C4-2B (cell line): ENCODE measurements around the gene KCNJ10.

Experiments used
- ZFX ChIP-seq: fragments of 450-650 bp; IDR thresholded peaks from 2 replicates; pipeline ENCODE4 v1.6.1; 2017
- TF ChIP-seq, protein P1 (sequence below): fragments of 450-650 bp; conservative IDR thresholded peaks from 2 replicates; pipeline ENCODE4 v1.5.1; 2017; ENCODE audit warnings: mild to moderate bottlenecking

DNA sequence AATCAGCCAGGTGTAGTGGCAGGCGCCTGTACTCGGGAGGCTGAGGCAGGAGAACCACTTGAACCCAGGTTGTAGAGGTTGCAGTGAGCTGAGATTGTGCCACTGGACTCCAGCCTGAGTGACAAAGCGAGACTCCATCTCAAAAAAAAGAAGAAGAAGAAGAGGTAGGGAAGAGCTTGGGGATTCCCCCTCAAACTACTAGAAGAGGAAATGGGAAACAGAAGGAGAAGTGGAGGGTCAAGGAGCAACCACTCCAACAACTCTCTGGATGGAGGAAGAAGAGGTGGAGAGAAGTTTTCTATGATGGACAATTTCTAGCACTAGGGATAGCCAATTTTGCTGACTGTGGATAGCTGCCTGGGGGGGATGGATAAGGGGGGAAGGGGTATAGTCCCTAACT lies 101.1 kb downstream of the KCNJ10 start:
- TF ChIP-seq, protein P1, sequence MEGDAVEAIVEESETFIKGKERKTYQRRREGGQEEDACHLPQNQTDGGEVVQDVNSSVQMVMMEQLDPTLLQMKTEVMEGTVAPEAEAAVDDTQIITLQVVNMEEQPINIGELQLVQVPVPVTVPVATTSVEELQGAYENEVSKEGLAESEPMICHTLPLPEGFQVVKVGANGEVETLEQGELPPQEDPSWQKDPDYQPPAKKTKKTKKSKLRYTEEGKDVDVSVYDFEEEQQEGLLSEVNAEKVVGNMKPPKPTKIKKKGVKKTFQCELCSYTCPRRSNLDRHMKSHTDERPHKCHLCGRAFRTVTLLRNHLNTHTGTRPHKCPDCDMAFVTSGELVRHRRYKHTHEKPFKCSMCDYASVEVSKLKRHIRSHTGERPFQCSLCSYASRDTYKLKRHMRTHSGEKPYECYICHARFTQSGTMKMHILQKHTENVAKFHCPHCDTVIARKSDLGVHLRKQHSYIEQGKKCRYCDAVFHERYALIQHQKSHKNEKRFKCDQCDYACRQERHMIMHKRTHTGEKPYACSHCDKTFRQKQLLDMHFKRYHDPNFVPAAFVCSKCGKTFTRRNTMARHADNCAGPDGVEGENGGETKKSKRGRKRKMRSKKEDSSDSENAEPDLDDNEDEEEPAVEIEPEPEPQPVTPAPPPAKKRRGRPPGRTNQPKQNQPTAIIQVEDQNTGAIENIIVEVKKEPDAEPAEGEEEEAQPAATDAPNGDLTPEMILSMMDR = no peak
- no peak for TF ChIP-seq ZFX
